Measurements from ENCODE around the gene UIMC1.

UIMC1 gene

DNA sequence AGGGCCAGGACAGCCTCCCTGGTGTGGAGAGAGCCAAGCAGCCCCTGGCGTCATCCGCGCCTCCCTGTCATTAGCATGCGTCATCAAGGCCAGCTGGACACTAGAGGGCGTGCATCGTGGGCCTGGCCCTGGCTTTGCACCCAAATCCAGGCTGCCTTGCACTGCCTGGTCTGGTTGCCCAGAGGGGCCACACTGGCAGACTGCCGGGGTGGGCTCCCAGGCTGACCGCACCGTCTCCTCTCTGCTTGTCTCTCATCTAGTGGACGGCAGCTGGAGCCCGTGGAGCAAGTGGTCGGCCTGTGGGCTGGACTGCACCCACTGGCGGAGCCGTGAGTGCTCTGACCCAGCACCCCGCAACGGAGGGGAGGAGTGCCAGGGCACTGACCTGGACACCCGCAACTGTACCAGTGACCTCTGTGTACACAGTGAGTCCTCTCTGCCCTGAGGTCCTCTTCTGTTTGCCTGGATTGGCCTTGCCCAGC lies 136.4 kb downstream of the UIMC1 start:
- peak; percentile 97 for DNase-seq (ENCODE audit: low spot score)

DNA sequence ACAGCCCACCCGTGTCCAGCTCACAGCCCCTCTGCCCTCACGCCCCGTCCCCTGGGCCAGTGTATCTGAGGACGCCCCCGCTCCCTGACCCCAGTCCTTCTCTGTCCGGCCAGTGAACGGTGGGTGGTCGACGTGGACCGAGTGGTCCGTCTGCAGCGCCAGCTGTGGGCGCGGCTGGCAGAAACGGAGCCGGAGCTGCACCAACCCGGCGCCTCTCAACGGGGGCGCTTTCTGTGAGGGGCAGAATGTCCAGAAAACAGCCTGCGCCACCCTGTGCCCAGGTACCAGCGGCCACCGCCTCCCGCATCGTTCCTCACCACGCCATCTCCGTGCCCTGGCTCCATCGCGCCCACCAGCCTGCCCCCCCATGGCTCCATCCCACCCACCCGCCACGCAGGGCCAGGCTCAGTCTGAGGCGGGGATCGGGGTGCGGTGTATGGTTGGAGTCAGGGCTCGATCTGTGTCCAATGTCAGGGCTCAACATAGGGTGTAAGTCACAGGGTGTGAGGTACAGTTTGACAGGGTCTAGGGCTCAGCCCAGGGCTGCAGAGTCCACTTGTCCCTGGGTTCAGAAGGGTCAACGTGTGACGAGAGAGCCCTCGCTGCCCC lies 137.0 kb downstream of the UIMC1 start:
- no peak for DNase-seq (ENCODE audit: low spot score)

DNA sequence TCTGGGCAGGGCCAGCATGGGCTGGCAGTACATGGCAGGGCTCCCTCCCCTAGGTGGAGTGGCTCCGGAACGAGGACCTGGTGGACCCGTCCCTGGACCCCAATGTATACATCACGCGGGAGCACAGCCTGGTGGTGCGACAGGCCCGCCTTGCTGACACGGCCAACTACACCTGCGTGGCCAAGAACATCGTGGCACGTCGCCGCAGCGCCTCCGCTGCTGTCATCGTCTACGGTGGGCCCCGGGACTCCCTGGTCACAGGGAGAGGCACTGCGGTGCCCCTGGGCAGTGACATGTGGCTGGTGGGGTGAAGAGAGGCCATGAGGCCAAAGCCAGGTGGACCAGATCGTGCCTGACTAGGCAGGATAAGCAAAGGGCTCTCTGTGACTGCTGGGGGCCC lies 137.8 kb downstream of the UIMC1 start:
- DNase-seq (ENCODE audit: low spot score), result no peak

DNA sequence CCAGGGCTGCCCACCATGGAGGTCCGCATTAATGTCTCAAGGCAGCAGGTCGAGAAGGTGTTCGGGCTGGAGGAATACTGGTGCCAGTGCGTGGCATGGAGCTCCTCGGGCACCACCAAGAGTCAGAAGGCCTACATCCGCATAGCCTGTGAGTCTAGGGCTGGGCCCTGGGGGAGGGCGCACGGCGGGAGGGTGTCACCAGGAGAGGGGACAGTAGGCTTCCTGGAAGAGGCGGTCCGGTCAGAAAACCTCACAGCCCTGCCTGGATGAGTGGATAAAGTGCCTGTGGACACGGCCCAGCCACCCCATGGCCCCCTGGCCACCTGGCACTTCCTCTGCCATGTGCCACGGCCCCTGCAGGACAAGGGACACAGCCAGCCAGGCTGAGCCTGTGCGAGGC lies 138.5 kb downstream of the UIMC1 start:
- DNase-seq (ENCODE audit: low spot score), result no peak

DNA sequence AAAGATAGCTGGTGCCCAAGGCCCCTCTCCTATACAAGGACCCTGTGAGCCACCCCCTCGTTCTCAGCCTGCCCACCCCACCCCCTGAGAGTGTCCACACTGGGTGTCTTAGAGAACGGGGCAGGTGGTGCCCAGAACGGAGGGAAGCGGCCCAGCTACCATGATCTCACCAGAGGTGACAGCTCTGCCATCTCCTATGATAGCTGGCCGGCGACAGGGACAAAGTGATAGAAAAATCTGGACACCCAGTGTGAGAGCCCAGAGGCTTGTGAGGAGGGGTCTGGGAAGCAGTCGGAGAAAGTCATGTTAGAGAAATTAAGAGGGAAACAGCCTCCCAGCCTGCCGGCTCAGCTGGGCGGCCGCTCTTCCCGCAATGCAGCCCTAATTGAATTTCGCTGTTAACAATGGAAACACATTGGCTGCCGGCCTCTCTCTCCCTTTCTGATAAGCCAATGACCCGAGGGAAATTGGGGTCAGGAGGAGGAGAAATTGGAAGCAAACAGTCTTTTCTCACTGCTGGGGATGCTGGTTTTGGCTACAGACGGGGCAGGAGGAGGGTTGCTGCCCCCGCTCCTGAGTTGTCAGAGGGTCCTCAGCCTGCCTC lies 139.8 kb downstream of the UIMC1 start:
- no peak for DNase-seq (ENCODE audit: low spot score)

DNA sequence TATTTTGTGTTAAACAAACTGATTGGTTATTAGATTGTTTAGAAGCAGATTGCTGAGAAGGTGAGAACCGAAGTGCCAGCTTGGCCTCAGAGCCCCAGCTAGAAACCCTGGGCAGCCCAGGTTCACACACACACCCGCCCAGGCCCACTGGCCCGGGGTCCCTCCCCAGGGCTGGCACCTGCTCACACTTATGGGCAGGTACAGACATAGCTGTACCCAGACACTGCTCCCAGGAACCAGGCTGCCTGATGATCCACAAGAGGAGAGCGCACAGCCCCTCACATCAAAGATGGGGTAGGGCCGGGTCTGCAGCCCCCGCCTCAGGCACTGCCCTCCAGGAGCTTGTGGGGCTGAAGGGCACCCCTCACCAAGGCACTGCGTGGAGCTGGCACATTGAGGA lies 140.6 kb downstream of the UIMC1 start:
- no peak for DNase-seq (ENCODE audit: low spot score)

DNA sequence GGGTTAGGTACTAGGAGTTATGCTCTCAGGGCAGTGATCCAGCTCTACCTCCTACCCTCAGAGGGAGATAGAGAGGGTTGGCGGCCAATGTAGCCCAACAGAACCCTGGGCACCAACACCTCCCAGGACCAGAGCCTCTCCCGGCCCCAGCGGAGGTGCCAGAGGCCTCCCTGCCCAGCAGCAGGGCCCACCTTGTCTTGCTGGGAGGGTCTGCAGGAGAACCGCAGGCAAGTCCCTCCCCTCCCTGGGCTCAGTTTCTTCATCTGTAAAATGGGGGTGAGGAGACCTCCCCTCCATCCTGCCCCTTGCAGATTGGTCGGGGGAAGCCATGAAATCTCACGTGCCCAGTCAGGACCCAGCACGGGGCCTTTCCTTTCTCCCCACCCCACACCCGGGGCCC lies 141.8 kb downstream of the UIMC1 start:
- DNase-seq (ENCODE audit: low spot score), result no peak

DNA sequence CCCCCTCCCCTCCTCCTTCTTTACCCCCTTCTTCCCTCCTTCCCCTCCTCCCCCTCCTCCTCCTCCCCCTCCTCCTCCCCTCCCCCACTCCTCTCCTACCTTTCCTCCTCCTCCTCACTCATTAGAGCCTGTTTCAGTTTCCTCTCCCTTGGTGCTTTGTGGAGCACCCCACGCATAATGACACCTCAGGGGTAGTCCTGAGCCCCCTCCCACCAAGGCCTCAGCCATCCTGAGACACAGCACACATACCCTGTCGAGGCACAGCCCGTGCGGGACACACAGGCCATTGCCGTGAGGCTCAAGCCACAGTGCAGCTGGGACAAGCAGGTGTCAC lies 142.8 kb downstream of the UIMC1 start:
- DNase-seq (ENCODE audit: low spot score), result no peak

DNA sequence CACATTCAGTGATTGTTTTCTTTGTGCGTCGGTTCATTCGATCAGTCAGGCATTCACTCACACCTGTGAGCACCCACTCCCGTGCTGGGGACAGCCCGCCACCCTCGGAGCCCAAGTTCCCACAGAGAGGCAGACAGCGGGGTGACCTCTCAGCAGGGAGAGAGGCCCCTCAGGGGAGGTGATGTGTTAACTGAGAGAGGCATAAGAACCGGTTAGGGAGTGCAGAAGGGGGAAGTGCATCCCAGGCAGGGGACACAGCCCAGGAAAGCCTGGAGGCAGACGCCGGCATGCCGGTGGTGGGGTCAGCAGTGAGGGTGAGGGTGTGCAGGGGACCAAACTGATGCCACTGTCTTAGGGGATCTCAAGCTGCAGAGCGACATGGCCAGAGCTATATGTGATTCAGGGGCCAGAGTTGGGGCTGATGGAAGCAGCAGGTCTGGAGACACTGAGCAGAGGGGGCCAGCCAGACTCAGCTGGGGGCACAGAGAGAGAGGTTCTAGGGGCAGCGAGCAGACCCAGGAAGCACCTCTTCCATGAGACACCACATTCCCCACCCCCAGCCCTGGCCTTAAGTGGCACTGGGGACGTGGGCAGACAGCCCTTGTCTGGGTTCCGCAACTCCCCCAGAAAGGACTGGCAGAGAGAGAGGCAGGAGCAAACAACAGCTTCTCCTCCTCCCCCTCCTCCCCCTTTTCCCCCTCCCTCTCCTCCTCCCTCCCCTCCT lies 143.4 kb downstream of the UIMC1 start:
- DNase-seq (ENCODE audit: low spot score), result no peak

DNA sequence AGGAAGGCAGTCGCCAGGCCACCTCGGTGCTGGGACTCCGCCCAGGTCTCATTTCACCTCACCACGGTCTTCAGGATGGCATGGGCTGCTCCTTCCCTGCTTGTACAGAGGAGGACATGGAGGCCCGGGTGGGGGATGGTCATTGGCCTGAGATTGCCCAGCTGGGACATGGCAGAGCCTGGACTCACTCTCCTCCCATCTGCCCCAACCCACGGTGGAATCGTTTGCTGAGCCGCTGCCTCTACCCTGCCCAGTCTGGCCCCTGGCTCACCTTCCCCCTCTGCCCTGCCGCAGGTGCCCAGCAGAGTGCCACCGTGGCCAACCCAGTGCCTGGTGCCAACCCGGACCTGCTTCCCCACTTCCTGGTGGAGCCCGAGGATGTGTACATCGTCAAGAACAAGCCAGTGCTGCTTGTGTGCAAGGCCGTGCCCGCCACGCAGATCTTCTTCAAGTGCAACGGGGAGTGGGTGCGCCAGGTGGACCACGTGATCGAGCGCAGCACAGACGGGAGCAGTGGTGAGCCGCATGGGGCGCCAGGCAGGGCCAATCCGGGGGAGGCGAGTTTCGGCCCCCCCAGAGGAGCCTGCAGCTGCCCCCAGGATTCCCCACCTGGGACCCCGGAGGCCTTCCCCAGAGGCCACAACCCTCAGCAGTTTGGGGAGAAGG lies 144.1 kb downstream of the UIMC1 start:
- no peak for DNase-seq (ENCODE audit: low spot score)

DNA sequence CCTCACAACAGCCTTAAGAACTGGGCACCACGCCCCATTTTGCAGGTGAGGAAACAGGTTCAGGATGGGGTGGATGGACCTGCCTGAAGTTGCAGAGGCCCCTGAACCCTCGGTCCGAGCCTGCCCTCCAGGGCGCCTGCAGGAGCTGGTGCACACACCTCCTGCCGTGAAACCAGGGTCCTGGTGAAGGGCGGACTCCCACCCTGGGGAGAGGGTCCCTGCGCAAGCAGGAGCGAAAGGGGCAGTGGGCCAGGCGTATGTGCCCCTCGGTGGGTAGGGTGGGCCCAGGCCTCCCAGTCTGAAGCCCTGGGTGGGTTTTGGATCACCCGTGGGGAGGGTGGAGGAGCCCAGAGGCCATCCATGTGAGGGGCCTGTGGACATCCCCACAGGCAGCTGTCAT lies 145.3 kb downstream of the UIMC1 start:
- DNase-seq (ENCODE audit: low spot score), result no peak

DNA sequence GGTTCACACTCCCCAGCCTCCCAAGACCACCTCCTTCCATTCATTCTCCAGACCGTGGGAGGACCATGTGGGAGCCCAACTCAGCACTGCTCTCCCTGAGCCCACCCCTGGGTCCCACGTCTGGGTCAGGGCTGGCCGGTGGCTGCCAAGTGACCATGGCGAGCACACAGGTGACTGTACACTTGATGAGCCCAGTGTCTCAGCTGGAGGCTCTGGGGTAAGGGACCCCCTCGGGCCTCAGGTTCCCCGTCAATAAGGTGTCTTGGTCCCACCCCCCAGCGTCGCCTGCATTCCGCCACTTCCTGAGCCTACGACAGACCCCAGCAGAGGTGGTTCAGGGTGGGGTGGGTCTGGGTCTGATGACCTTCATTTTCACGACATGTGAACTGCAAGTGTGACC lies 146.2 kb downstream of the UIMC1 start:
- DNase-seq (ENCODE audit: low spot score), result no peak

DNA sequence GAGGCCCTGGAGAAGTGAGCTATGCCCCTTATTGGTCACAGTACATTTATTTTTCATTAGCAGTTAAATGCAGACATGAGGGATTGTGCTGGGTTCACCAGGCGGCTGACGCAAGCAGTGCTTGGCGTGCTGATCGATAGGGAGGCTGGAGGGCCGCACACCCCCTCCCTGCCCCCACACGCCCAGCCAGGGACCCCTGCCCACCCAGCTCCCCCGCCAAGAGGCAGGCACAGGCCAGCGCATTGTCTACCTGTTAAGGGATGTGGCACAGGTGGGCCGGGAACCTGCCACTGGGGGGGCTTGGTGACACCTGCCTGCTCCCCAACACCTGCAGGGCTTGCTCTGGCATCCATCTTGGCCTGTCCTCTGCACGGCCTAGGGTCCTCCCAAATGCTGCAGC lies 146.7 kb downstream of the UIMC1 start:
- no peak for DNase-seq (ENCODE audit: low spot score)

DNA sequence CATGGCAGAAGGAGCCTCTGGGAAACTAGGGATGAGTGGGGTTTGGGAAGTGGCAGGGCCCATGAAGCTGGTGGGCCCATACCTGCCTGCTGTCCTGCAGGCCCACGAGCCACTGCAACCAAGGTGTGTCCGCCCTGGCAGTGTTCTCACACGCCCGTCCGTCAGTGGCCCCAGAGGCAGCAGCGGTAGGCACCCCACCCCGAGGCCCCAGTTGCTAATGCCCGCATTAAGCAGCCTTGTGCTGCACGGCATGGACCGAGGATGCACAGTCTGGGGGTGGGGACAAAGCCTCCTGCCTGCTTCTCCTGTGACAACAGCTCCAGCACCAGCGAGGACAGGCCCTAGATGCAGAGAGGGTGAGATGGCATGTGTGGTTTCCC lies 148.7 kb downstream of the UIMC1 start:
- no peak for DNase-seq (ENCODE audit: low spot score)

DNA sequence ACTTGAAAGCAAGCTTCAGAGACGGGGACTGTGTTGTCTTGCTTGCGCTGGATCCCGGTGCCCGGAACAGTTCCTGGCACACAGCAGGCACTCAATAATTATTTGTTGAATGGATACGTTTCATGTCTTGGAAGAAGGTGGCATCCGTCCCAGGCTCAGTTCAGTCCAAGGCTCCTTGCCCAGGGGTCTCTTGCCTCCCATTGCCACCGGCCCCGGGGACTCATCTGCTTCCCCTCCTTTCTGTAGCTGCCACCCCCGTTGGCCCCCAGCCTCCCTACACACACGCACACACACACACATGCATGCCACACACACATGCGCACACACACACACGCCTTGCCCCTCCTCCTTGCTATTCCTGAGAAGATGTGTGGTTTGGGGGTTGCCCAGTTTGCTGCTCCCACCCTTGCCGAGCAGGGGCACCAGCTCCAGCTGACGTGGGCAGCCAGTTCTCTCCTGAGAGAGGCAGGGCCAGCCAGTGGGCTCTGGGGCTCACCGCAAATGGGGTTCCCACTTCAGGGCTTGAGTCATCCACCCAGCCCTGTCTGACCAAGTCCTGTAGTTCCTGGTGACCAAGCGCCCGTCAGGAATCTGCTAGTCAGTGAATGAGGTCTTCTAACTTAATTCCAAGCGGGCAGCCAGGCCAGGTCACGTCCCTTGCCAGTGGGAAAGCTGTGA lies 149.2 kb downstream of the UIMC1 start:
- no peak for DNase-seq (ENCODE audit: low spot score)

DNA sequence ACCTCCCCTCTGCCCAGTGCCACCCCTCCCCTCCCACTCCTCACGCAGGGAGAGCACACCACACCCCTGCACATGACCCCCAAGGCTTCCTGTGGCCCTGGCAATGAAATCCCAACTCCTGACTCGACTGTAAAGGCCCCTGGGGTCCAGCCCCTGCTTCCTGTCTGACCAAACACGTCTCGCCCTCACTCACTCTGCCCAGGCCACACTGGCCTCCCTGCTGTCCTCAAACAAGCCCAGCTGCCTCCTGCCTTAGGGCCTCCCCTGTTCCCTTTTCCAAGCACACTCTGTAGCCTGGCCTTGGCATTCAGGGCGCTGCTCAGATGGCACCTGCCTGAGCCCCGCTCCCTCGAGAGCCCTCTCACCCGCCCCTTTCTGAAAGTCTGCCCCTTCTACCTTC lies 149.8 kb downstream of the UIMC1 start:
- DNase-seq (ENCODE audit: low spot score), result no peak

DNA sequence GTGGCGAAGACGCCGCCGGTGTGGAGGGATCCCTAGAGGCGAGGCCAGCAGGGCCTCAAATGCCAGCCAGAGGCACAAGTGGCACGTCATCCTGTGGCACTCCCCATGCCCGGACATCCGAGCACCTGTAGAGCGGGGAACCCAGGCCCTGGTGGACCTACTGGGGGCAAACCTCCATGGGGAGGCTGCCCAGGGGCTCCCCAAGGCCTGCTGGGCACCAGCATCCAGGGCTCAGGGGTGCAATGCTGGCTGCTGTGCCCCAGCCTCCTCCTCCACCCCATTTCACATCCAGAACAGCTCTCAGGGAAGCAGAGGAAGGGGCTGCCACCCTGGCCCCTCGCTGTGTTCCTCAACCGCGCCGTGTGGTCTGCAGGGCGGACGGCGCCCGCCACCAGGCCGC lies 151.0 kb downstream of the UIMC1 start:
- DNase-seq (ENCODE audit: low spot score), result no peak
